HepG2 (cell line): ENCODE measurements around the gene PDZD2. TPM values are rescaled to one million over a fixed set of nuclear protein-coding genes. Genes with fewer than 3 reads are reported as not detected.

Experiments used
- ATAC-seq: fragments of 200-7000 bp; cut with Tn5 transposase; 3 replicates; pipeline ENCODE4 v1.9.1; 2020; ENCODE audit warnings: mild to moderate bottlenecking, moderate library complexity
- BruUV-seq: library from RNA; stranded (reverse); fragments of 400-500 nt; replicated peaks from 2 replicates; lab custom pipeline; 2021; lab: Mats Ljungman, UMichigan
- CTCF ChIA-PET: fragments of 300-600 bp; formaldehyde crosslinking; extraction: SDS; loops from one replicate; lab custom pipeline; 2021; ENCODE audit warnings: low total read pairs, inconsistent platforms, low intra/inter-chr PET ratio; lab: Yijun Ruan, JAX
- POLR2A ChIA-PET: fragments of 350-600 bp; sonication (Branson Sonifier 250); formaldehyde crosslinking; loops from one replicate; lab custom pipeline; 2020; ENCODE audit warnings: antibody characterized with exemption, inconsistent platforms; lab: Yijun Ruan, JAX
- DNase-seq: peaks from one replicate; pipeline ENCODE4 v3.0.0-alpha.2; 2015; ENCODE audit warnings: low spot score
- FAIRE-seq: peaks from 3 replicates; lab custom pipeline; 2011; peaks lifted over from hg19 to GRCh38; lab: Jason Lieb, UNC
- H2AFZ ChIP-seq: one replicate; pipeline ENCODE4 v1.6.1; 2011; ENCODE audit warnings: low read length, inconsistent platforms
- H3K27ac ChIP-seq: fragments of 300-600 bp; 3 replicates; pipeline ENCODE4 v1.8.0; 2011; ENCODE audit warnings: mixed run types, mild to moderate bottlenecking, mixed read lengths, low read length, inconsistent platforms; ENCODE audit not compliant: insufficient read depth; ENCODE audit errors: extremely low read length
- H3K27me3 ChIP-seq, 2 experiments: fragments of 200-600 bp in 1 of 2; 2 replicates in 1 of 2; 3 replicates in 1 of 2; pipeline versions ENCODE4 v1.6.0 to v1.8.0; 2011; ENCODE audit warnings: low read length in 2 of 2, mild to moderate bottlenecking in 2 of 2, moderate library complexity in 2 of 2, inconsistent platforms in 1 of 2; ENCODE audit not compliant: insufficient read depth in 2 of 2, control insufficient read depth in 1 of 2
- H3K36me3 ChIP-seq, 2 experiments: fragments of 200-600 bp in 1 of 2; replicated peaks in 1 of 2; 2 replicates in 1 of 2; 3 replicates in 1 of 2; pipeline versions ENCODE4 v1.5.1 to v1.8.0; 2011; ENCODE audit warnings: low read length in 2 of 2, inconsistent platforms in 1 of 2; ENCODE audit not compliant: insufficient read depth in 2 of 2, control insufficient read depth in 1 of 2
- H3K4me1 ChIP-seq: 2 replicates; pipeline ENCODE4 v1.5.1; 2012; ENCODE audit warnings: low read length, inconsistent platforms; ENCODE audit not compliant: insufficient read depth
- H3K4me2 ChIP-seq: 2 replicates; pipeline ENCODE4 v1.6.0; 2011; ENCODE audit warnings: low read depth, low read length, inconsistent platforms
- H3K4me3 ChIP-seq, 3 experiments: fragments of 200-600 bp in 1 of 3; sonication (generic), shearing (Covaris generic) in 1 of 3; replicated peaks in 1 of 3; 2 replicates each; pipeline ENCODE4 v1.5.1; 2011 to 2016; ENCODE audit warnings: low read length in 3 of 3, inconsistent platforms in 2 of 3, low read depth in 2 of 3, mild to moderate bottlenecking in 2 of 3, control low read depth in 1 of 3, mixed read lengths in 1 of 3; ENCODE audit not compliant: insufficient read depth in 1 of 3
- H3K79me2 ChIP-seq: one replicate; pipeline ENCODE4 v1.6.1; 2011; ENCODE audit warnings: low read length, inconsistent platforms; ENCODE audit not compliant: insufficient read depth
- H3K9ac ChIP-seq: 2 replicates; pipeline ENCODE4 v1.6.0; 2011; ENCODE audit warnings: mild to moderate bottlenecking, low read depth, low read length, inconsistent platforms; ENCODE audit not compliant: insufficient read depth
- H3K9me3 ChIP-seq: 2 replicates; pipeline ENCODE4 v1.5.1; 2012; ENCODE audit warnings: mild to moderate bottlenecking, low read length
- H4K20me1 ChIP-seq: 2 replicates; pipeline ENCODE4 v1.6.0; 2011; ENCODE audit warnings: inconsistent platforms, mild to moderate bottlenecking, low read length, moderate library complexity; ENCODE audit not compliant: insufficient read depth
- CAMTA2 ChIP-seq: sonication (generic); formaldehyde crosslinking; IDR thresholded peaks from 2 replicates; pipeline ENCODE4 v1.4.0; 2020; ENCODE audit warnings: mild to moderate bottlenecking, missing genetic modification reagents, borderline replicate concordance
- FOXK1 ChIP-seq: sonication (generic); formaldehyde crosslinking; IDR thresholded peaks from 2 replicates; pipeline ENCODE4 v1.4.0; 2020; ENCODE audit warnings: low read depth, missing genetic modification reagents, borderline replicate concordance
- MAFG ChIP-seq: sonication (generic); formaldehyde crosslinking; IDR thresholded peaks from 2 replicates; pipeline ENCODE4 v1.5.1; 2020; ENCODE audit warnings: mild to moderate bottlenecking, missing genetic modification reagents
- MYNN ChIP-seq: sonication (generic); formaldehyde crosslinking; IDR thresholded peaks from 2 replicates; pipeline ENCODE4 v1.4.0; 2020; ENCODE audit warnings: mild to moderate bottlenecking, low read depth, missing genetic modification reagents
- SALL1 ChIP-seq: sonication (generic); formaldehyde crosslinking; IDR thresholded peaks from 2 replicates; pipeline ENCODE4 v1.8.0; 2022; ENCODE audit warnings: mild to moderate bottlenecking, missing genetic modification reagents
- SMAD1 ChIP-seq: sonication (generic); formaldehyde crosslinking; IDR thresholded peaks from 2 replicates; pipeline ENCODE4 v1.4.0; 2020; ENCODE audit warnings: missing genetic modification reagents, low read depth, mild to moderate bottlenecking, borderline replicate concordance
- ZNF180 ChIP-seq: sonication (generic); formaldehyde crosslinking; IDR thresholded peaks from 2 replicates; pipeline ENCODE4 v1.4.0; 2020; ENCODE audit warnings: low read depth, missing genetic modification reagents, borderline replicate concordance
- ZNF24 ChIP-seq: fragments of 450-650 bp; IDR thresholded peaks from 2 replicates; pipeline ENCODE4 v1.6.1; 2017; ENCODE audit warnings: antibody characterized with exemption, mild to moderate bottlenecking
- ZNF557 ChIP-seq: sonication (generic); formaldehyde crosslinking; IDR thresholded peaks from 2 replicates; pipeline ENCODE4 v1.4.0; 2020; ENCODE audit warnings: missing genetic modification reagents
- ZNF724P ChIP-seq: sonication (generic); formaldehyde crosslinking; IDR thresholded peaks from 2 replicates; pipeline ENCODE4 v1.8.0; 2022; ENCODE audit warnings: missing genetic modification reagents, borderline replicate concordance
- ZNF776 ChIP-seq: sonication (generic); formaldehyde crosslinking; IDR thresholded peaks from 2 replicates; pipeline ENCODE4 v1.4.0; 2020; ENCODE audit warnings: mild to moderate bottlenecking, missing genetic modification reagents
- ZSCAN21 ChIP-seq: sonication (generic); formaldehyde crosslinking; IDR thresholded peaks from 2 replicates; pipeline ENCODE4 v1.8.0; 2022; ENCODE audit warnings: mild to moderate bottlenecking, missing genetic modification reagents, moderate library complexity, borderline replicate concordance
- WGBS: methylation state at CpG from one replicate; pipeline ENCODE4 v1.1.6; 2017; ENCODE audit warnings: low lambda C conversion rate; 5-methylcytosine and 5-hydroxymethylcytosine counted together
- in situ Hi-C: cut with HindIII; loops from 2 replicates; pipeline ENCODE4 v1.10.0; 2017; ENCODE audit warnings: low pct_unique_long_range_greater_than_20kb; ENCODE audit not compliant: extremely low pct_ligation_motif_present
- intact Hi-C: fragments of 100-400 bp; cut with micrococcal nuclease; formaldehyde crosslinking; loops from one replicate; pipeline ENCODE4 v1.10.0; 2022; ENCODE audit not compliant: unreplicated experiment
- polyA plus RNA-seq, 8 experiments: library from polyadenylated mRNA; depleted of rRNA in 3 of 8; stranded (reverse) in 7 of 8; unstranded in 1 of 8; fragments of >200 nt; fragmentation: Illumina TruSeq in 4 of 8; extraction: Trizol in 4 of 8; gene quantifications; 2 replicates each; pipeline versions ENCODE4 v1.2.1 to v1.2.3, GENCODE V29; 2011 to 2016; ENCODE audit warnings: low read depth in 4 of 8, missing spikeins in 1 of 8, mixed read lengths in 1 of 8; ENCODE audit not compliant: insufficient read depth in 1 of 8
- total RNA-seq, 5 experiments: library from RNA; depleted of rRNA; stranded (reverse); fragments of >200 nt; fragmentation: Illumina TruSeq; extraction: Trizol; gene quantifications; 2 replicates each; pipeline ENCODE4 v1.2.3, GENCODE V29; 2016; ENCODE audit warnings: low read depth in 1 of 5
- TF ChIP-seq, protein P1 (sequence below): IDR thresholded peaks from 2 replicates; pipeline ENCODE4 v1.6.1; 2016; ENCODE audit warnings: missing compliant biosample characterization, missing genetic modification reagents, borderline replicate concordance
- TF ChIP-seq, protein P2 (sequence below), 2 experiments: fragments of 450-650 bp in 1 of 2; sonication (generic) in 1 of 2; formaldehyde crosslinking; IDR thresholded peaks; 2 replicates each; pipeline versions ENCODE4 v1.5.0 to v1.8.0; 2020 to 2022; ENCODE audit warnings: mild to moderate bottlenecking in 1 of 2, missing genetic modification reagents in 1 of 2

Gene PDZD2
- total and polyA plus RNA-seq, 2 of the 13 experiments (the other 11 are each of a cell fraction or from before 2014, with no cell fraction given), result 0.04 TPM; not detected in 1

DNA sequence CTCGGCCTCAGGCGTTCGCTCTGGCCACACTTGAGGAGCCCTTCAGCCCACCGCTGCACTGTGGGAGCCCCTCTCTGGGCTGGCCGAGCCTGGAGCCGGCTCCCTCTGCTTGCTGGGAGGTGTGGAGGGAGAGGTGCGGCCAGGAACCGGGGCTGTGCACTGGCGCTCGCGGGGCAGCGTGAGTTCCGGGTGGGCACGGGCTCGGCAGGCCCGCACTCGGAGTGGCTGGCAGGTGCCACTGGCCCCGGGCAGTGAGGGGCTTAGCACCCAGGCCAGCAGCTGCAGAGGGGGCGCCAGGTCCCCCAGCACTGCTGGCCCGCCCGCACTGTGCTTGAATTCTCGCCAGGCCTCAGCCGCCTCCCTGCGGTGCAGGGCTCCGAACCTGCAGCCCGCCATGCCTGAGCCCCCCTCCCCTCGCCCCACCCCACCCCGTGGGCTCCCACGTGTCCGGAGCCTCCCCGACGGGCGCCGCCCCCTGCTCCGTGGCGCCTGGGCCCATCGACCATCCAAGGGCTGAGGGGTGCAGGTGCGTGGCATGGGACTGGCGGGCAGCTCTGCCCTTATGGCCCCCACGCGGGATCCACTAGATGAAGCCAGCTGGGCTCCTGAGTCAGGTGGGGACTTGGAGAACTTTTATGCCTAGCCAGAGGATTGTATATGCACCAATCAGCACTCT lies 138.2 kb downstream of the PDZD2 start:
- intact Hi-C loops, result no loop called here
- FAIRE-seq, result no peak

More for the DNA sequence above, 138.2 kb downstream of the PDZD2 start:
- Histone ChIP-seq H4K20me1 (no peaks in the 10 kb centered on the region), H3K4me2 (no peak overlapping the region), H2AFZ (no peak overlapping the region), H3K9ac (no peak overlapping the region), H3K4me1 (no peaks in the 10 kb centered on the region), H3K27ac (no peak overlapping the region), H3K36me3 (no peaks in the 10 kb centered on the region), H3K9me3 (no peaks in the 10 kb centered on the region), H3K27me3 (peaks cover 0 to 10% of the 10 kb centered on the region in 2 experiments; a peak in 1 of 5 replicates), H3K79me2 (no peaks in the 10 kb centered on the region), H3K4me3 (no peak overlapping the region)
- ChIA-PET CTCF (no interaction called here), POLR2A (no interaction called here)
- DNase-seq (no peak), ATAC-seq (no peak)
- TF ChIP-seq FOXK1 (CRISPR knock-in tag) (no peak), MAFG (no peak), SALL1 (CRISPR knock-in tag) (no peak), ZSCAN21 (CRISPR knock-in tag) (no peak), ZNF180 (CRISPR knock-in tag) (no peak), CAMTA2 (CRISPR knock-in tag) (no peak), ZNF557 (CRISPR knock-in tag) (no peak), ZNF24 (no peak), ZNF724P (CRISPR knock-in tag) (no peak), MYNN (CRISPR knock-in tag) (no peak), SMAD1 (CRISPR knock-in tag) (no peak), ZNF776 (CRISPR knock-in tag) (no peak)
- TF ChIP-seq, protein P1, sequence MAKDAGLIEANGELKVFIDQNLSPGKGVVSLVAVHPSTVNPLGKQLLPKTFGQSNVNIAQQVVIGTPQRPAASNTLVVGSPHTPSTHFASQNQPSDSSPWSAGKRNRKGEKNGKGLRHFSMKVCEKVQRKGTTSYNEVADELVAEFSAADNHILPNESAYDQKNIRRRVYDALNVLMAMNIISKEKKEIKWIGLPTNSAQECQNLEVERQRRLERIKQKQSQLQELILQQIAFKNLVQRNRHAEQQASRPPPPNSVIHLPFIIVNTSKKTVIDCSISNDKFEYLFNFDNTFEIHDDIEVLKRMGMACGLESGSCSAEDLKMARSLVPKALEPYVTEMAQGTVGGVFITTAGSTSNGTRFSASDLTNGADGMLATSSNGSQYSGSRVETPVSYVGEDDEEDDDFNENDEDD, result no peak
- TF ChIP-seq, protein P2, sequence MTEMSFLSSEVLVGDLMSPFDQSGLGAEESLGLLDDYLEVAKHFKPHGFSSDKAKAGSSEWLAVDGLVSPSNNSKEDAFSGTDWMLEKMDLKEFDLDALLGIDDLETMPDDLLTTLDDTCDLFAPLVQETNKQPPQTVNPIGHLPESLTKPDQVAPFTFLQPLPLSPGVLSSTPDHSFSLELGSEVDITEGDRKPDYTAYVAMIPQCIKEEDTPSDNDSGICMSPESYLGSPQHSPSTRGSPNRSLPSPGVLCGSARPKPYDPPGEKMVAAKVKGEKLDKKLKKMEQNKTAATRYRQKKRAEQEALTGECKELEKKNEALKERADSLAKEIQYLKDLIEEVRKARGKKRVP (CRISPR knock-in tag; IDR thresholded peaks at IDR 0.05), result no peak
- 100% methylated on average over 1 of the region's 41 CpGs for WGBS
- in situ Hi-C loops, result no loop called here
- BruUV-seq, result no TSS peak
